Smooth muscle cell (in vitro differentiated cells): ENCODE results near the gene SELENBP1. TPM values are rescaled to one million over a fixed set of nuclear protein-coding genes. Genes with fewer than 3 reads are reported as not detected.

Experiments
- DNase-seq: peaks from one replicate; lab custom pipeline; 2025; ENCODE audit not compliant: unreplicated experiment; lab: John Stamatoyannopoulos, UW
- H2AFZ ChIP-seq: fragments of 200-600 bp; sonication (generic); 2 replicates; pipeline ENCODE4 v1.6.0; 2016; ENCODE audit warnings: antibody characterized with exemption, low read depth, mild to moderate bottlenecking
- H3F3A ChIP-seq: fragments of 200-600 bp; sonication (generic); 2 replicates; pipeline ENCODE4 v1.6.0; 2017; ENCODE audit warnings: antibody characterized with exemption, low read depth
- H3K27ac ChIP-seq: fragments of 200-600 bp; sonication (generic); 2 replicates; pipeline ENCODE4 v1.5.1; 2016; ENCODE audit warnings: low read depth, mild to moderate bottlenecking
- H3K27me3 ChIP-seq: fragments of 200-600 bp; sonication (generic); 2 replicates; pipeline ENCODE4 v1.6.1; 2016; ENCODE audit warnings: low read depth, mild to moderate bottlenecking
- H3K36me3 ChIP-seq: fragments of 200-600 bp; sonication (generic); 2 replicates; pipeline ENCODE4 v1.5.1; 2016; ENCODE audit warnings: low read depth
- H3K4me1 ChIP-seq: fragments of 200-600 bp; sonication (generic); 2 replicates; pipeline ENCODE4 v1.5.1; 2016; ENCODE audit warnings: low read depth
- H3K4me2 ChIP-seq: fragments of 200-600 bp; sonication (generic); 2 replicates; pipeline ENCODE4 v1.6.0; 2016; ENCODE audit warnings: mild to moderate bottlenecking
- H3K4me3 ChIP-seq: fragments of 200-600 bp; sonication (generic); 2 replicates; pipeline ENCODE4 v1.5.1; 2016; ENCODE audit warnings: mild to moderate bottlenecking
- H3K79me2 ChIP-seq: fragments of 200-600 bp; sonication (generic); 2 replicates; pipeline ENCODE4 v1.6.0; 2016; ENCODE audit warnings: low read depth, mild to moderate bottlenecking
- H3K9ac ChIP-seq: fragments of 200-600 bp; sonication (generic); 2 replicates; pipeline ENCODE4 v1.6.0; 2016; ENCODE audit warnings: low read depth
- H3K9me3 ChIP-seq: fragments of 200-600 bp; sonication (generic); replicated peaks from 2 replicates; pipeline ENCODE4 v1.5.1; 2016; ENCODE audit warnings: low read depth
- H4K20me1 ChIP-seq: fragments of 200-600 bp; sonication (generic); 2 replicates; pipeline ENCODE4 v1.6.0; 2016; ENCODE audit warnings: low read depth
- CTCF ChIP-seq: fragments of 200-600 bp; sonication (generic); IDR thresholded peaks from 2 replicates; pipeline ENCODE4 v1.5.1; 2017; ENCODE audit warnings: borderline replicate concordance, mild to moderate bottlenecking, antibody characterized with exemption; ENCODE audit not compliant: insufficient read depth, poor library complexity, severe bottlenecking
- WGBS: methylation state at CpG from one replicate; pipeline ENCODE4 v1.1.7; 2016; ENCODE audit warnings: low lambda C conversion rate; 5-methylcytosine and 5-hydroxymethylcytosine counted together
- polyA plus RNA-seq: library from polyadenylated mRNA; unstranded; fragments of >200 nt; fragmentation: Nextera tagmentation; extraction: Ambion mirVana; gene quantifications from 2 replicates; pipeline ENCODE4 v1.2.1, GENCODE V29; 2016
- total RNA-seq: library from RNA; depleted of rRNA; stranded (reverse); fragments of >200 nt; gene quantifications from 2 replicates; pipeline ENCODE4 v1.2.3, GENCODE V29; 2014

SELENBP1 gene
- total and polyA plus RNA-seq, 2 experiments from 2014 or later, result 22.0 to 40.2 TPM

GRCh38 chr1:151326619-151327222 is 45.8 kb downstream of the SELENBP1 start:
- Histone ChIP-seq H3F3A (no peaks in the 10 kb centered on the region), H3K9ac (peak overlapping the region; percentile 98), H3K4me2 (peak overlapping the region; percentile 88), H3K9me3 (no peaks in the 10 kb centered on the region), H3K27me3 (no peaks in the 10 kb centered on the region), H3K4me1 (peaks cover 9% of the 10 kb centered on the region), H4K20me1 (peaks cover 4% of the 10 kb centered on the region), H3K27ac (peak overlapping the region; percentile 98), H3K4me3 (peak overlapping the region; percentile 73), H2AFZ (peak overlapping the region; percentile 98), H3K79me2 (peaks cover 53% of the 10 kb centered on the region), H3K36me3 (no peaks in the 10 kb centered on the region)
- no peak for DNase-seq
- no peak for TF ChIP-seq CTCF
- WGBS, result 5% methylated on average over 12 of the region's 12 CpGs

- Histone ChIP-seq H3K27me3 (no peaks in the 10 kb centered on the region), H3F3A (no peaks in the 10 kb centered on the region), H3K27ac (peak overlapping the region; percentile 98), H2AFZ (no peak overlapping the region), H3K79me2 (peaks cover 60% of the 10 kb centered on the region), H3K9me3 (no peaks in the 10 kb centered on the region), H3K36me3 (no peaks in the 10 kb centered on the region), H4K20me1 (peaks cover 7% of the 10 kb centered on the region), H3K4me2 (peak overlapping the region; percentile 88), H3K9ac (peak overlapping the region; percentile 98), H3K4me3 (peak overlapping the region; percentile 73), H3K4me1 (peaks cover 9% of the 10 kb centered on the region)
- TF ChIP-seq CTCF, result no peak
- 37% methylated on average over 5 of the region's 5 CpGs for WGBS
- DNase-seq, result no peak
Measured at GRCh38 chr1:151325646-151326429, 46.7 kb downstream of the SELENBP1 start.

- Histone ChIP-seq H3K9ac (peak overlapping the region; percentile 23), H3K27ac (peak overlapping the region; percentile 98), H3K9me3 (no peaks in the 10 kb centered on the region), H3K4me3 (peak overlapping the region; percentile 73), H3F3A (no peaks in the 10 kb centered on the region), H2AFZ (no peak overlapping the region), H4K20me1 (peaks cover 10% of the 10 kb centered on the region), H3K4me1 (peaks cover 9% of the 10 kb centered on the region), H3K27me3 (no peaks in the 10 kb centered on the region), H3K36me3 (no peaks in the 10 kb centered on the region), H3K4me2 (peak overlapping the region; percentile 88), H3K79me2 (peaks cover 66% of the 10 kb centered on the region)
- TF ChIP-seq CTCF, result no peak
- DNase-seq, result no peak
- WGBS, result 77% methylated on average over 7 of the region's 7 CpGs
Measured at GRCh38 chr1:151325231-151325630, 47.3 kb downstream of the SELENBP1 start.
